Cardiac fibroblast (primary cell): ENCODE data around the gene JPT1.
A peak's percentile ranks its signal among the peaks of the same experiment; 100 is the strongest.

Source experiments
- DNase-seq, 2 donors: peaks; one replicate each; pipeline versions ENCODE4 v3.0.0 to v3.0.0-alpha.2; 2010; ENCODE audit warnings: low read depth in 2 of 2
- H3K4me3 ChIP-seq, 2 donors: replicated peaks in 1 of 2; 1 replicate in 1 of 2; 2 replicates in 1 of 2; pipeline ENCODE4 v1.5.1; 2011; ENCODE audit warnings: low read depth in 2 of 2, low read length in 2 of 2, mild to moderate bottlenecking in 2 of 2, moderate library complexity in 1 of 2
- CTCF ChIP-seq: IDR thresholded peaks from one replicate; pipeline ENCODE4 v1.5.1; 2011; ENCODE audit warnings: low read depth, mild to moderate bottlenecking, low read length, inconsistent platforms

The JPT1 gene

GRCh38 chr17:75154195-75155106, at the start of gene JPT1:
Gene JPT1 (minus strand): TSS chr17:75154512. CDS start chr17:75154397, 115 bp downstream.
- TF ChIP-seq CTCF: no peak
- peak within 1 kb of the TSS; percentile 88 to 94 for H3K4me3 ChIP-seq
- DNase-seq: peak; percentile 99

GRCh38 chr17:75199886-75200618, 45.7 kb upstream of the JPT1 start:
- no peak for DNase-seq
- no peak for TF ChIP-seq CTCF
- H3K4me3 ChIP-seq: no peak overlapping the region

- no peak for DNase-seq
- no peak overlapping the region for H3K4me3 ChIP-seq
- TF ChIP-seq CTCF: no peak
These were observed 40.6 kb upstream of the JPT1 start for GRCh38 chr17:75194879-75195278.

GRCh38 chr17:75191584-75191983, 37.3 kb upstream of the JPT1 start:
- peak; percentile 52 to 62 for DNase-seq
- no peak overlapping the region for H3K4me3 ChIP-seq
- TF ChIP-seq CTCF: no peak

- no peak overlapping the region for H3K4me3 ChIP-seq
- no peak for TF ChIP-seq CTCF
- no peak for DNase-seq
These were observed 34.3 kb upstream of the JPT1 start for GRCh38 chr17:75188614-75189013.

GRCh38 chr17:75183999-75184884, 29.9 kb upstream of the JPT1 start:
- no peak for TF ChIP-seq CTCF

More at GRCh38 chr17:75183999-75184884, 29.9 kb upstream of the JPT1 start:
- DNase-seq: no peak
- no peak overlapping the region for H3K4me3 ChIP-seq
